ENCODE measurements around the gene PPP4R2. TPM values are rescaled to one million over a fixed set of nuclear protein-coding genes. Genes with fewer than 3 reads are reported as not detected.

PPP4R2 gene
- total RNA-seq, 1 donor from 2014 or later: 143 TPM

DNA sequence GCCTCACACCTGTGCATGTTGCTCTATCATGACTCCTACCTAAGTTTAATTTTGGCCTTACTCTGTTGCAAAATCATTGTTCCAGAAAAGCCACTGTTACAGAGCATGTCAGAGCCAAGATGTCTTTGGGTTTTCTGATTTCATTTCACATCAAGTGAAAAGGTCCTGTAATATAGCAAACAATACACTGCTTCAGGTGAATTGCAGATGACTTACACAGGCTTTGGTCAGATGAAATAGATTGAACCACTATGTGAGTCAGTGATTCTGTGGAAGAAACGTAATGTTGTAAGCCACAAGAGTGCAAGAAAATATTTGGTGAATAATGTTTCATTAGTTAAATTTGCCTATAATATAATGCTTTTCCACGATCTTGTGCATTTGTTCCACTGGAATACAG lies 87.6 kb downstream of the PPP4R2 start:
- Histone ChIP-seq H2AFZ (replicated peaks) (no peak overlapping the region), H3K79me2 (ENCODE audit: low read depth) (no peaks in the 10 kb centered on the region), H3K36me3 (no peaks in the 10 kb centered on the region), H3K27me3 (no peaks in the 10 kb centered on the region), H3K27ac (no peak overlapping the region), H3K9ac (no peak overlapping the region), H4K20me1 (ENCODE audit: low read depth) (no peaks in the 10 kb centered on the region), H3K4me1 (no peaks in the 10 kb centered on the region), H3K4me2 (no peak overlapping the region), H3K9me3 (ENCODE audit: low read depth) (no peaks in the 10 kb centered on the region), H3K4me3 (no peak overlapping the region), H3F3A (ENCODE audit: low read depth) (no peaks in the 10 kb centered on the region)
- TF ChIP-seq EZH2phosphoT487 (IDR thresholded peaks at IDR 0.05): no peak
- TF ChIP-seq, protein P1, sequence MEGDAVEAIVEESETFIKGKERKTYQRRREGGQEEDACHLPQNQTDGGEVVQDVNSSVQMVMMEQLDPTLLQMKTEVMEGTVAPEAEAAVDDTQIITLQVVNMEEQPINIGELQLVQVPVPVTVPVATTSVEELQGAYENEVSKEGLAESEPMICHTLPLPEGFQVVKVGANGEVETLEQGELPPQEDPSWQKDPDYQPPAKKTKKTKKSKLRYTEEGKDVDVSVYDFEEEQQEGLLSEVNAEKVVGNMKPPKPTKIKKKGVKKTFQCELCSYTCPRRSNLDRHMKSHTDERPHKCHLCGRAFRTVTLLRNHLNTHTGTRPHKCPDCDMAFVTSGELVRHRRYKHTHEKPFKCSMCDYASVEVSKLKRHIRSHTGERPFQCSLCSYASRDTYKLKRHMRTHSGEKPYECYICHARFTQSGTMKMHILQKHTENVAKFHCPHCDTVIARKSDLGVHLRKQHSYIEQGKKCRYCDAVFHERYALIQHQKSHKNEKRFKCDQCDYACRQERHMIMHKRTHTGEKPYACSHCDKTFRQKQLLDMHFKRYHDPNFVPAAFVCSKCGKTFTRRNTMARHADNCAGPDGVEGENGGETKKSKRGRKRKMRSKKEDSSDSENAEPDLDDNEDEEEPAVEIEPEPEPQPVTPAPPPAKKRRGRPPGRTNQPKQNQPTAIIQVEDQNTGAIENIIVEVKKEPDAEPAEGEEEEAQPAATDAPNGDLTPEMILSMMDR (IDR thresholded peaks at IDR 0.05): no peak
- no peak for TF ChIP-seq EZH2 (IDR thresholded peaks at IDR 0.05)
- Mint-ChIP-seq H3K27me3 (ENCODE audit: insufficient read depth, low read depth) (no peaks in the 10 kb centered on the region), H3K27ac (no peak overlapping the region), H3K9me3 (no peaks in the 10 kb centered on the region), H3K4me1 (no peaks in the 10 kb centered on the region), H3K36me3 (no peaks in the 10 kb centered on the region), H3K4me3 (no peak overlapping the region)
- DNase-seq (ENCODE audit: low spot score): no peak

GRCh38 chr3:73086071-73086494 lies 89.5 kb downstream of the PPP4R2 start:
- Histone ChIP-seq H3K4me1 (no peaks in the 10 kb centered on the region), H3K9me3 (ENCODE audit: low read depth) (no peaks in the 10 kb centered on the region), H3F3A (ENCODE audit: low read depth) (no peaks in the 10 kb centered on the region), H3K9ac (no peak overlapping the region), H4K20me1 (ENCODE audit: low read depth) (no peaks in the 10 kb centered on the region), H3K36me3 (no peaks in the 10 kb centered on the region), H2AFZ (replicated peaks) (no peak overlapping the region), H3K27me3 (no peaks in the 10 kb centered on the region), H3K79me2 (ENCODE audit: low read depth) (no peaks in the 10 kb centered on the region), H3K4me3 (no peak overlapping the region), H3K4me2 (no peak overlapping the region), H3K27ac (no peak overlapping the region)
- peak; percentile 64 for DNase-seq (ENCODE audit: low spot score)
- no peak overlapping the region for H3K27ac Mint-ChIP-seq
- TF ChIP-seq, protein P1 (IDR thresholded peaks at IDR 0.05): peak; percentile 91
- no peak for TF ChIP-seq EZH2phosphoT487 (IDR thresholded peaks at IDR 0.05)
- TF ChIP-seq EZH2 (IDR thresholded peaks at IDR 0.05): no peak
- no peaks in the 10 kb centered on the region for H3K4me1 Mint-ChIP-seq
- H3K36me3 Mint-ChIP-seq: no peaks in the 10 kb centered on the region
- no peak overlapping the region for H3K4me3 Mint-ChIP-seq
- H3K27me3 Mint-ChIP-seq (ENCODE audit: insufficient read depth, low read depth): no peaks in the 10 kb centered on the region
- no peaks in the 10 kb centered on the region for H3K9me3 Mint-ChIP-seq

- Mint-ChIP-seq H3K4me1 (peaks cover 6% of the 10 kb centered on the region), H3K9me3 (no peaks in the 10 kb centered on the region), H3K36me3 (no peaks in the 10 kb centered on the region), H3K4me3 (no peak overlapping the region), H3K27ac (peak overlapping the region; percentile 24), H3K27me3 (ENCODE audit: insufficient read depth, low read depth) (peaks cover 2% of the 10 kb centered on the region)
- no peaks in the 10 kb centered on the region for H3K79me2 ChIP-seq (ENCODE audit: low read depth)
- TF ChIP-seq EZH2phosphoT487 (IDR thresholded peaks at IDR 0.05) (no peak), EZH2 (IDR thresholded peaks at IDR 0.05) (no peak)
- TF ChIP-seq, protein P1 (IDR thresholded peaks at IDR 0.05): peak; percentile 22
- H3K36me3 ChIP-seq: no peaks in the 10 kb centered on the region
- H2AFZ ChIP-seq (replicated peaks): no peak overlapping the region
- no peak overlapping the region for H3K9ac ChIP-seq
- H3F3A ChIP-seq (ENCODE audit: low read depth): peaks cover 18% of the 10 kb centered on the region
- no peak overlapping the region for H3K4me2 ChIP-seq
- no peak overlapping the region for H3K4me3 ChIP-seq
- H4K20me1 ChIP-seq (ENCODE audit: low read depth): no peaks in the 10 kb centered on the region
- peaks cover 12% of the 10 kb centered on the region for H3K4me1 ChIP-seq
- H3K9me3 ChIP-seq (ENCODE audit: low read depth): no peaks in the 10 kb centered on the region
- H3K27ac ChIP-seq: no peak overlapping the region
- H3K27me3 ChIP-seq: no peaks in the 10 kb centered on the region
- no peak for DNase-seq (ENCODE audit: low spot score)
Observed at GRCh38 chr3:73094129-73094528, 97.5 kb downstream of the PPP4R2 start.
